ENCODE data around the gene CDC42BPB.

The CDC42BPB gene

DNA sequence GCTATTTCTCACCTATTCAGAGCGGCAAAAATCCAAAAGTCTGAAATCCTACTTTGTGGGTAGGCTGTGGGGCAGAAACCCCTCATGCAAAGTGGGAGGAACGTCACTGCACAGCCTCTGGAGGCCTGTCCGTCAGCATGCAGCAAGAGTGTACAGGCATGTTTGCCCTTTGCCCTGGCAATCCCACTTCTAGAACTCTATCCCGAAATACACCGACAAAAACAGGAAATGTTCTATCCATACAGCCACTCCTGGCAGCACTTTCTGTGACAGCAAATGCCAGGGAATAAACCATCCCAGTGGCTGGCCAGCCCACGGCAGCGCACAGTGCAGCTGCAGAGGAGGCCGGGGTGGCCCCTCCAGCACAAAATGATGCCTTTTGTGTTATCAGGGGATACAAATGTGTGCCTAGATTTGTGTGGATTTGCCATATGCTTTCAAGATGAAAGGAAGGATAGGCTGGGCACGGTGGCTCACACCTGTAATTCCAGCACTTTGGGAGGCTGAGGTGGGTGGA lies 95.2 kb downstream of the CDC42BPB start:
- no peak for DNase-seq

DNA sequence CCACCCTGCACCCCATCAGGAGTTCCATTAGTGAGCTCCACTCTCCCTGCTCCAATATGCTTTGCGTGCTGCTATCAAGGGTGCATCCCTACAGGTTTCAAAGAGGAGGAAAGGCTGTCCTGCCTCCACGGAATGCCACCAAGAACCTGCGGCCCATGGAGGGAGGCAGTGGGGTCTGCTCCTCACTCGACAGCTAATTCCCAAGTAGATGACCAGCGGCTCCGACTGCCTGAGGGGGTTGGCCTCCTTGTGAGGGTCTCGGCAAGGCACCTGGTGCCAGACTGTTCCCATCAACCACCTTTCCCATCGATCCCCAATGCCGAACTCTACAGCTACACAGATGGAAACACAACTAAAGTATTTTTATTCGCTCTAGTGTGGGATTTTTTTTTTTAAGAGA lies 98.9 kb downstream of the CDC42BPB start:
- no peak for DNase-seq

DNA sequence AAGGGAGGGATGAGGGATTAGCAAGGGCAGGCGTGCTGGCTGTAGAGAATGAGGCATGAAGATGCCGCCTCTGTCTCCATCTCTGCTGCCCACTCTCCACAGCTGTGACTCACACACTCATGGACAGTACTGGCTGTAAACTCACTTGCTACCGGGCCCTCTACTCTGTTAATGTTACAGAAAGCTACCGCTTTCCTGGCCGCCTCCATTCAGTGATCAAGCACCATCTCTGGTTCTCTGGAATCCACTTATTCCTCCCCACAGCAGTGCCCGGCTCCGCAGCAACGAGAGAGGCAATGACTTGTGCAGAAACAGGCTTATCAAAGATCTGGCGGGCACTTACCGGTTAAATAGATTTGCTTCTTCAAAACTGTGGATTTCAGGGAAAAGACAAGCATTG lies 100.1 kb downstream of the CDC42BPB start:
- DNase-seq: no peak

DNA sequence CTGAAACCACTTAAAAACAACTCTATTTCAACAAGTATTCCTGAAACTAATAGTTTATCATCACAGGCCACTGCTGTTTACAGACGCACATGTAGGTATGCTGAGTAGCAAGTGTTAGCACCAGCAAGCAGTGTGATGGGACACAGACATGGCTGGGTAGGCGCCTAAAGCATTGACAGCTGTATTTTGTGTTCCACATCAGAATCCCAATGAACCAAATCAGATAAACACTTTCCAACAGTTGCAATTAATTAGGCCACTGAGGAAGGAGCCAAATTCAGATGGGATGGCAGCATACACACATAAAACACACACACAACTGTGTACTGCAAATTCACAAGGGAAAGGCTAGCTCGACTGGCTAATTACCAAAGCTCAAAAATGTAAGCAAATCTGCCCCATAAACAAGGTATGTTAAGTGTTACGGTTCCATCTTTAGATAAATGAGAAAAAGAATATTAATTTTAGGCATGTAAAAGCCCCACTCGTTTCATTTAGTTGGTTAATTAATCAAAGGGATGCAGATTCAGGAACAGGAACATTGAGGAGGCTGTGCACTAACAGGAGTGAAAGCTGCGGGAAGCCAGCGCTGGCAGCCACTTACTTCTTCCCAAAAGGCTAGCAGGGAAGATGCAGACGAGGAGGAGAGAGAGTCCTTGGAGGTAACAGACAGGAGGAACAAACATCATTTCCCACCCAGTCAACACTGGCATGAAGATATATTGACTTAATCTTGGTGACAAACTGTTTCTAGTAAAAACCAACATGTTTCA lies 101.5 kb downstream of the CDC42BPB start:
- DNase-seq: no peak

DNA sequence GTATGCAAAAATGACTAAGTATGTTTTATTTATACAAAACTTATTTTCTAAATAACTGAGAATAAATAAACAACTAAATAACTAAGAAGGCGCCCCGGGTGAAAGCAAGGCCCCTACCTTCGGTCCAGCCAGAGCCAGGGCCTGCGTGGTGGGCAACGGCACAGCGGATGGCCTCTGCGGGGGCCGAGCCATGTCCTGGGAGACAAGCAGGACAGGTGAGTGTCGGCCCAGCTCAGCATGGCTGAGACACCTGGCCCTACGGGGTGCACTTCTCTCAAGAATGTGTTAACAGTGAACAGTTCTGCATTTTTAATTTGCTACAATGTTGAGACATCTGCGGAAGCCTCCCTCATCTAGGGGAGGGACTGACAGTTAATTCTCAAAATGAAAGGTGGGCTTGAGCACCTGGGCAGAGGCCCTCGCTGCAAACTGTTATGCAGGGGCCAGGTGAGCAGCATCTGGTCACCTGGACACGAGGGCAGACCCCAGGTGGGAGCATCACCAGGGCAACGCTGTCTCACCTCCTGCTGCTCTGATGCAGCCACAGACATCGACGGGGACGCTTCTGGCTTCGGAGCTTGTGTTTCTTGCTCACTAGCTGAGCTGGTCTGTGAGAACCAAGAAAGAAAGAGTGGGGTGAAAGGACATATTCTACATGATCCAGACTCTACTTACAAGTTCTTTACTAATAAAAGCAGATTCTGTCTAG lies 103.1 kb downstream of the CDC42BPB start:
- DNase-seq: no peak

DNA sequence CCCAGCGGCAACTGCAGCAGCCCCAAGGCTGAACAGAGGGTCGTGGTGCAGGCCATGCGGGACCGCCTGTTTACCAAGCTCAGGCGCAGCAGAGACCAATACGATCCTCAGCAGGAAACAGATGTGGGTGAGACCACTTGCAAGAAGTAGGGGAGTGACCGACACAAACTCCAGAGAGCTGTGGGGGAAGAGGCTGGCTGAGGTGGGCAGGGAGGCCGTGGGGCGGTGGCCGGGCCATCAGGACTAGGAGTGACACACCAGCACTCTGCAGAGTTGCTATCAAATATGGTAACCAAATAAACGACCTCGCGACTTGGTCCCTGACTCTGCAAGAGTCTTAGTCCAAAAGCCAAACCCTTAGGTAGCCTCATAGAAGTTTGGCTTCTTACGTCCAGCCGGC lies 104.2 kb downstream of the CDC42BPB start:
- DNase-seq: no peak

DNA sequence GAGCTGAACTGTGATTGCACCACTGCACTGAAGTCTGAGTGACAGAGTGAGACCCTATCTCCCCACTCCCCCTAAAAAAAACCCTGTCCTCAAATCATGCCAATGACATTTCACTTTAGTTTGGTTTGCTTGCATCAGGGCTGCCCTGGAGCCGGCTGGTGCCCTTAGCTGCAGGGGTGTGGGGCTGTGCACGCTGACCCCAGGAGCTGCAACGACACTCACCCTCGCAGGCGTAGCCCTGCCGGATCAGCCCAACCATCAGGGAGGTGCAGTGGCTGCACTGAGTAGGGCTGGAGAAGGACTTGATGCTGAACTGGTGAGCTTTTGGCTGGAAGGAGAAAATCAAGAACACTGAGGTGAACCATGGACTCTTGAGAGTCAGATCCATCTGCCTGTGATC lies 105.1 kb downstream of the CDC42BPB start:
- DNase-seq: no peak

DNA sequence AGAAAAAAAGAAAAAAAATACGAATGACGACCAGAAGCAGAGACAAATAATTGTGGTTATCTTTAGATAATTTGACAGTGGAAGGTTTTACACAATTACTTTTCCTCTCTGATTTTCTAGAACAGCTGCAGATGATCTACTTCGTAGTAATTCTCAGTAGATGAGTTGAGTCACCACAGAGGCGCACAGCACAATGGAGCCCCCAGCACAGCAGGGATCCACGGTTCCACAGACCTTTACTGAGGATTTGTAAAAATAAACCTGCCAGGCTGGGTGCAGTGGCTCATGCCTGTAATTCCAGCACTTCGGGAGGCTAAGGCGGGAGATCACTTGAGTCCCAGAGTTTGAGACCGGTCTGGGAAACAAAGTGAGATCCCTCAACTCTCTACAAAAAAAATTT lies 105.5 kb downstream of the CDC42BPB start:
- DNase-seq: no peak

DNA sequence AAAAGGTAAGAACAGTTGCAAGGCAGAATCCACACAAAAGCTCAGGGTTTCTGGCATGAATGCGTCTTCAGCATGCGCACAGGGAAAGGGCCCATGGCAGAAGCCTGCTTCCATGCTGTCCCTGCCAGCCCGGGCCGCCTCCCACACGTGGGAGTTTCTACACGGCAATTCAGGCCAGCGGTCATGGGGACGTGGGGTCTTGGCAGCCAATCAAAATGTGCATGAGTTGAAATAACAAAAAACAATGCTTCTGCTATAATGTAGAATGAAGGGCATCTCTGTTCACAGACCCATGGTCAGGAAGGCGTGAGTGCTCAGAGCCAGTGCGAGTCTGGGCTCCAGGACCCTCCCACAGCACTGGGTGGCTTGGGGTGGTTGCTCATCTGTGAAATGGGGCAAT lies 106.3 kb downstream of the CDC42BPB start:
- no peak for DNase-seq

DNA sequence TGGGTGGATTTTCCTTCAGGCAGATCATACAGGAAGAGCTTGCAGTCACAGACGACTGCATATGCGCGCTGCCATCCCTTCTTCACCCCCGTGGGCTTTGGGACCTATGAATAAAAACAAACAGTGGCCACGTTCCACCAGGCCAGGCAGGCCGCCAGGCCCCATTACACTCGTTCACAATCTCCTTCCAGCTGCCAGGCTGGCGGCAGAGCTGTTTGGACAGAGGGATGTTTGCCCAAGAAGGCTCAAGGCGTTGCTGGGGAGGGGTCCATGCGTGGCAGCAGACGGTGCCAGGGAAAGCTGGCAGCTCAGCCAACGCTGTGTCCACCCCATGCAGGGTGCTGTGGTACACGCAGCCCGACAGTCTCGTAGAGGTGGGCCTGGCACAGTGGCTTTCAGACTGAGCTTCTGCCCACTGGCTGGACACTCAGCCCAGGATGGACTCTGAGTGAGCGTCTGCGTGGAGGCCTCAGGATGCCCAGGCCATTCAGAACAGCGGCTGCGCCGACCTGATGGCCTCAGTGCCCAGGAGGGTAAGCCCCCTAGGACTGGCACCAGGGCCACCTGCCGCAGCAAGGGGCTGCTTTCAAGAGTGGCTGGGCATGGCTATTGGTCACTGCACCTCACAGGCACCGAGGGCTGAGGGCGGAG lies 107.4 kb downstream of the CDC42BPB start:
- no peak for DNase-seq

DNA sequence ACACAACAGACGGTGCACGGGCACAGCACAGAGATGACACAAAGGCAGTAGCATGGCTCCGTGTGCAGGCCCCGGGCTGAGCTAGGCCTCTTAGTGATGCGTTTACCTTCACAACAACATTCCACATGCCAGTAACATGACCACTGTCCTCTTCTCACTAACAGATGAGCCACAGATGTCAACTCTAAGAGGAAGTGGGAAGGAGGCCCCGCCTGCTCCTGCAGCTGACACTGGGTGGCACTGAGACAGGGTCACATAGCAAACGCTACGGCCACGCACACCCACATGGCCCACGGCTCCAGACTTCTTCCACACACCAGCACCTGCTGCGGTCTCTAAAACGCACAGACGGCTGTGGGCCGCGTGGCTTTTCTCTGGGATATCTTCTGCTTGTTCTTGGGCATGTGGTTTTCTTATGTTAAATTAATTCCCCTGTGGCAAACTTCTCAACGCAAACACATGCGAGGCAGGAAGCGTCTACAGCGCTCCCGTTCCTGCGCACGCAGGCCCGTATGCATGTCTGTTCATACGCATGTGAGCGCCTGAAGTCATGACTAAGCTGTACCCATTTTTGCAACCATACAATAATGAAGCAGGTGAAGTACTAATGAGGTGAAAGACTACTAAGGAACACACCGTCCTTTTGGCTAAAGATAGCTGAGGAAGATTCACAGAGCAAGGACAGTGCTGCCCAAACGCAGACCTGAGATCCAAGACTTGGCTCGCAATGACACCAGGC lies 108.1 kb downstream of the CDC42BPB start:
- DNase-seq: peak; percentile 23

DNA sequence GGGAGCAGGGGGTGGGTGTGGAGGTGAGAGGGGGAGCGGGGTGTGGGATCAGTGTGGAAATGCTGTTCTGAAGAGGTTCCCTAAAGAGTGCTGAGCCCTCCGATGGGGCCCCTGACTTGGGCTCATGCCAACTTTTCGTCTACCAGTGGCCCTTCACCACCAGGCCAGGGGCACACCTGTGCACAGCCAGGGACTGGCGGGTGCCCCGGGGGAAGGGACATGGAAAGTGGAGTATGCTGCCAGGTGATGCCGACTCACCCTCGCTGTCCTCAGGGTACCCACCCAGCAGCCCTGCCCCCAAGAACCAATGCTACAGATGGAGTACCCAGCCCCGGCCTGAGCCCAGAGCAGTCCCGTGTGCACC lies 108.7 kb downstream of the CDC42BPB start:
- no peak for DNase-seq

DNA sequence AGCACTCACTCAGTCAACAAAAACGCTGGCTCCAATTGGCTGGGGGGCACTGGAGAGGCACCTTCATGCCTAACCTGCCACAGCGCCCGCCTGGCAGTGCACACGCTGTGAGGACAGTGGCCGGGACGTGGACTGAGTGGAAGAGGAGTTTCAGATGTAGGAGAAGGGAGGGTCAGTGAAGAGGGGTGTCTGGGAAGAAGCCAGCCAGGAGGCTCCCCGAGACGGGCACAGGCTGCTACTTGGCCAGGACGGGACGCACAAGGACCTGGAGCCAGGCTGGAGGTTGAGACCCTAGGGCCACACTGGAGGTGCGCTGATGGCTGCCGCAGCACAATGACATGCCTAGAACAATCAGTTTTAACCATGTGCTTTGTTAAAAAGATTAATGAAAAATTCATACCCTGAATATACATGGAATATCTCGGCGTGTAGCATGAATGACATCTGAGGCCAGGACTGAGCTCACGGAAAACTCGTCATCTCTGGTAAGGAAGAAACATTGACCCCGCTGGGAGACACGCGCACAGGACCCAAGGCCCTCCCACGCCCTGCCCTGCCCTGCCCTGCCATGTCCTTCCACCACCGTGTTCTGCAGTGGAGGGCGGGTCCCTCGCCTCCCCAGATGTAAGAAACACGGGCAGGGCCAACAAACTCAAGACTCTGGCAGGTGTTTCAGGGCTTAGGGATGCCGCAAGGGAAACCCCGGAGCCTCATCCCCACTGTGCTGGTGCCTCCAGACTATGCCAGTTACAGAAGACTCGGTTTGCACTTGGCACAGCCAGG lies 109.8 kb downstream of the CDC42BPB start:
- no peak for DNase-seq

DNA sequence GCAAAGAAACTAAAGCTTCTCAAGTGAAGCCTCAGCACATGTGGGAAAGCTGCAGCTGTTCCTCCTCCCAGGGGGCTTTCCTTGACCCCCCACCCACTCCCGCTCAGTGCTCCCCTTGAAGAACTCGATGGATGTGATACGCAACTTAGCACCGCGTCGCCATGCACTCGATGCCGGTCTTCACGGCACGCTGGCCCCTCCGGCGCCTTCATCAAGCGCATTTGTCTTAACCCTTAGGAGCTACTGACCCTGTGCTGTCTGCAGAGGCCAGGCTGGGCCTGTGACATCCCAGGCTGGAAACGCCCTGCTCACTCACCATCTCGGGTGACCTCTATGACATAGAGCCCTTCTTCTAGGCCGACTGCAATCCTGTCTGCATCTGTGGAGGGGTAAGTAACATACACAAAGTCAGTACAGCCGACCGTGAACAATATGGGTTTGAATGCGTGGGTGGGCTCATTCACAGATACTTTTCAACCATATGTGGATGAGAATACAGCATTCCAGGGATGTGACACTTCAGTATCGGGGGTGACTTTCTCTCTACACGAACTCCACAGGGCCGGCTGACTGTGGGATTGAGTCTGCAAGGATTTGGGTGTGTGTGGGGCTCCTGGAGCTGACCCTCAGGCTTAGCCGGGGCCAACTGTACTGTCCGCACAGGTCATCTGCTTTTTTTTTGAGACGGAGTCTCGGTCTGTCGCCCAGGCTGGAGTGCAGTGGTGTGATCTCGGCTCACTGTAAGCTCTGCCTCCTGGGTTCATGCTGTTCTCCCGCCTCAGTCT lies 111.8 kb downstream of the CDC42BPB start:
- no peak for DNase-seq

DNA sequence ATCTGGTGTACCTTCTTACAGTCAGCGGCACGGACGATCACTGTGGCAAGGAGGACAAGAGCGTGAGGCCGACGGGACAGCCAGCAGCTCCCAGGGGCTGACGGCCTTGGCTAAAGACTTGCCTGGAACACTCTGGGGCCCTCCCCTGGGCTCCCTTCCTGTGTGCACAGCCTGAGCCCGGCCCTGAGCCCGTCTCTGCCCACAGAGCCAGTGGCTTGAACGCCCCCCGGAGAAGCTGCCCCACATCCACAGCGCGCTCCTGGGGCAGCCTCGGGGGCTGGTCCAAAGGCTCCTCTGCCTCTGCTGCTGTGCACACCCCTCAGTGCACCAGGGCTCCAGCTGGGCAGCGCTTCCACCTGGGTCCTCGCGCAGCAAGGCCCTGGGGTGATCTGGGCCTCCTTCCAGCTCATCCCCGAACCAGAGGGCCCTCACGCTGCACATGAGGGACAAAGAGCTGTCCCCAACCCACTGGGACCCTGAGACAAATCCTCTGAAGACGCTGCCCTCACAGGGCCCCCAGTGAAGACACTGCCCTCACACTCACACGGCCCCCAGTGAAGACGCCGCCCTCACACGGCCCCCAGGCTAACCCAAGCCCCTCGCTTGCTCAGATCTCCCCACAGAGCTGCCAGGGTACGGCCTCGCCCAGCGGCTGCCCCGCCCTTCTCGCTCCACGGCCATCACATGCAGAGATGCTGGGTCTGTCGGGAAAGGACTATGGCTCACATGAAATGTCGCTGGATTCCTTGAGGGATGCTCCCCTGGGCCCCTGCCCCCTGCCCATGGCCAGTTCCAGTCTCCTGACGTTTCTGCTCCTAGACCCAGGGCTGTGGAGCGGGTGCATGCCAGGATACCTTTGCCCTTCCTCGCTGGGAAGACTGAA lies 112.7 kb downstream of the CDC42BPB start:
- no peak for DNase-seq

DNA sequence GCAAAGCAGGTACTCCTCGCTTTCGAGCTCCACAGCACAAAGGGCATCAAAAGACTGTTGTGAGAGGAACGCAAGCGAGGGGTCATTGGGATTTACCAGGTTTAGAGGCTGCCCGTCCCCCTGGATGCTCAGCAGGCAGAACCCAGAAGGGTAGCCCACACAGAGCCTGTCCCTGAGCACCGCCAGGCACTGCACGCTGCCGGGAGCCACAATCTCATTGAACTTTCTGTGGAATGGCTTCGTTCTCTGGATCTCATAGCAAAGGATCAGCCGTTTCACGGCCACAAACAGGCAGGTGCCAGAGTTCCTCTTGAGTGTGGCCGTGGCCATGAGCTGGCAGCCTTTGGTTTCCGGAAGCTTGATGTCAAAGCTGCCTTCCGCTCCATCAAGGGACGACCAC lies 113.4 kb downstream of the CDC42BPB start:
- DNase-seq: no peak

DNA sequence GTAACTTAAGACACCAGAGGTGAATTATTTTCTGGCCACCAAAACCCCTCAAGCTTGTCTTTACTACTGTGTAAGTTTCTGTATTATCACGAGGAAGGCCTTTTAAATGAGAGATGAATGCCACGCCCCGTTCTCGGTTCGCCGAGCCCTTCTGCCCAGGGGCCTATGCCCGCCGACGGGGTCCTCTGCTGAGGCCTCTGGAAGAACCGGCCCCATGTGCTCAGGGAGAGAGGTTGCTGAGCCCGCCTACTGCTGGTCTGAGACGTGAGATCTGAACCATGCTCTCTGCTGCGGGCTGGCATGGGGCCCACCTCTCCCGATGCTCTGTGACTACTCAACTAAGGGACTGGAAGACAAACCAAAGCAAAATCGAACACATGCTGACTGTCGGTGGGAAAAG lies 113.9 kb downstream of the CDC42BPB start:
- DNase-seq: no peak

DNA sequence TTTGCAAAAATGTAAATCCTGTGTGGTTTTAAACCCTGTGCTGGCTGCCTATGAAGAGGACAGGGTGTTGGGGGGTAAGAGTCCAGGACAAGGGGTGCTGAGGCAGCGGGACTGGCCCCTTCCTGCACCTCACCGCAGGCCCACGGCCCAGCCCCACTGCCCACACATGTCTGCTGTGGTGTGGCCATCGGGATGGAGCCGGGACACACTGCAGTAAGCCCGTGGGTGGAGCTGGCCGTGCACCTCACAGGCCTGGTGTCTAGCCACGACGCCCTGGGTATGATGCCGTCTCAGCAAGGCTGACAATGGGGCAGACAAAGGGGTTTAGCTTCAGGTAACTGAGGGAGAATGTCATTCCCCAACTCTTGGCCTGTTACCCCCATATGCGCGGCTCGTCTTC lies 115.3 kb downstream of the CDC42BPB start:
- no peak for DNase-seq

DNA sequence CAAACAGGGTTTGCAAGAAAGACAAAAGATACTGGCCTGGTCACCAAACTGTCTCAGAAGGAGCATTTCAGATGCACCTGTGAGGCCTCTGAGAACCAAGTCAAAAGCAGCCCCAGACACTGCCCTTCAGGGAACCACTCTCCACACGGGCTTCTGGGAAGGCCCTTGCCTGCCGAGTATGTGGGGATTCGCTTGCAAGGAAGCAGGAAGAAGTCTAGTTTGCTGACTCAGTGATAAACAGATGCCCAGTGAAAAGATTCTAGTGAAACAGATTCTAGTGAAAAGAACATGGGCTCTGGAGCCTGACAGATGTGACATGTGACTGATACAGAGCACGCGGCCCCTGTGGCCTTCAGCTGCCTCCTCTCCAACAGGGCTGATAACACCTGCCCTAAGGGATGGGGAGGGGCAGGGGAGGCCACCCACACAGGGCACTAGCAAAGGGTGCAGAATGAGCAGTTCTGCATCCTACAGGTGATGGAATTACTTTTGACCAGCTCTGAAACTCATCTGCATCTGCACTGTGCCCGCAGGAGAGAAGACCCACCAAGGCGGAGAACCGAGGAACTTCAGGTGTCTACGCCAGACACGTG lies 115.8 kb downstream of the CDC42BPB start:
- no peak for DNase-seq

DNA sequence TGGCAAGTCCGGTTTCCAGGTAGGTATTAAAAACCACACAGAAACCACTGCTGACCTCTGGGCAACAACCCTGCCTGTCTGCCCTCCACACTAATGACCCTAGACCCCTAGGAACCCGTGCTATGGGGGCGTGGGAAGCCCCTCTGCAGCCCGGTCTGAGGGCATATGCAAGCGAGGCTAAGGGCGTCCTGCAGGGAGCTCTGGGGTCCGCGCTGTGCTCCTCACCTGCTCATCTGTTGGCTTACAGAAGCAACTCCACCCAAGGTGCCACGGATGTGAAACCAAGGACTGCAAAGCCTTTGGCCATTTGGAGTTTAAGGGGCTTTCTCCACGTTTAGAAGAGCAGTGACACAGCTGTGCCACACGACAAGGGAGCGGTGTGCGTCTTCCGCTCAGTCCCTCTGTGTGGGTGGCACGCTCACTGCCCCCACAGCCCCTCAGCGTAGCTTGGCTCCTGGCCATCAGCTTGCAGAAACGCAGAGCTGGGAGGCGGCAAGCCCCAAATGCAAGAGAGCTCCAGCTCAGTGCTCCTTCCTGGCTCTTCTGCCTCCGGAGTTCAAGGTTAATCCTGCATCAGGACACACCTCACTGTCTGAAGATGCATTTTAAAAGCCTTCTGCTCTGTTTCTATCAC lies 116.5 kb downstream of the CDC42BPB start:
- DNase-seq: no peak

Measured in activated CD4-positive, alpha-beta T cell treated with anti-CD3 and anti-CD28 coated beads, Interleukin-10, Interleukin-2, amounts not matched to agents 100 ng/mL and 50 ng/mL, durations not matched to agents 16 hours and 8 hours (primary cell).